Astrocyte of the cerebellum (primary cell): ENCODE data around the gene KXD1.

ENCODE experiments used
- DNase-seq: peaks from one replicate; pipeline ENCODE4 v3.0.0-alpha.2; 2011; ENCODE audit warnings: low read depth
- H3K4me3 ChIP-seq: 2 replicates; pipeline ENCODE4 v1.5.1; 2011; ENCODE audit warnings: mild to moderate bottlenecking, low read depth, low read length, moderate library complexity
- CTCF ChIP-seq: IDR thresholded peaks from 2 replicates; pipeline ENCODE4 v1.5.1; 2012; ENCODE audit warnings: low read length, low read depth, moderate library complexity, mild to moderate bottlenecking; ENCODE audit errors: missing control alignments
- in situ Hi-C: cut with HindIII; loops from 2 replicates; pipeline ENCODE4 v1.10.0; 2017; ENCODE audit warnings: low sequenced_read_pairs

Gene KXD1

GRCh38 chr19:18616023-18616422 lies 58.4 kb downstream of the KXD1 start:
- no peak for DNase-seq
- in situ Hi-C loops = no loop called here
- H3K4me3 ChIP-seq = no peak overlapping the region
- no peak for TF ChIP-seq CTCF

- TF ChIP-seq CTCF = no peak
- in situ Hi-C loops = no loop called here
- H3K4me3 ChIP-seq = no peak overlapping the region
- DNase-seq = no peak
Measured at GRCh38 chr19:18617562-18617961, 59.9 kb downstream of the KXD1 start.

- no peak overlapping the region for H3K4me3 ChIP-seq
- no peak for TF ChIP-seq CTCF
- in situ Hi-C loops = no loop called here
- DNase-seq = no peak
Measured at GRCh38 chr19:18618236-18618635, 60.6 kb downstream of the KXD1 start.
